GM23338 (cell line): Measurements from ENCODE around the gene PUM1. TPM values are rescaled to one million over a fixed set of nuclear protein-coding genes. Genes with fewer than 3 reads are reported as not detected.

Experiments
- ATAC-seq: fragments of 200-7000 bp; cut with Tn5 transposase; 3 replicates; pipeline ENCODE4 v1.9.1; 2020
- DNase-seq: peaks from one replicate; pipeline ENCODE4 v3.0.0-alpha.2; 2015; ENCODE audit warnings: low spot score
- H2AFZ ChIP-seq: fragments of 200-600 bp; sonication (generic); 2 replicates; pipeline ENCODE4 v1.8.0; 2016; ENCODE audit warnings: antibody characterized with exemption, mild to moderate bottlenecking, moderate library complexity
- H3F3A ChIP-seq: fragments of 200-600 bp; sonication (generic); replicated peaks from 2 replicates; pipeline ENCODE4 v1.8.0; 2017; ENCODE audit warnings: antibody characterized with exemption, mixed run types, low read depth
- H3K27ac ChIP-seq: fragments of 200-600 bp; sonication (generic); 2 replicates; pipeline ENCODE4 v1.6.1; 2016; ENCODE audit warnings: low read depth
- H3K27me3 ChIP-seq: fragments of 200-600 bp; sonication (generic); 2 replicates; pipeline ENCODE4 v1.8.0; 2016; ENCODE audit warnings: mild to moderate bottlenecking, mixed run types, moderate library complexity; ENCODE audit not compliant: insufficient read depth
- H3K36me3 ChIP-seq: fragments of 200-600 bp; sonication (generic); 2 replicates; pipeline ENCODE4 v1.8.0; 2016; ENCODE audit warnings: mild to moderate bottlenecking; ENCODE audit not compliant: insufficient read depth
- H3K4me1 ChIP-seq: fragments of 200-600 bp; sonication (generic); 2 replicates; pipeline ENCODE4 v1.8.0; 2016; ENCODE audit warnings: mild to moderate bottlenecking, moderate library complexity; ENCODE audit not compliant: insufficient read depth
- H3K4me2 ChIP-seq: fragments of 200-600 bp; sonication (generic); 2 replicates; pipeline ENCODE4 v1.7.1; 2017; ENCODE audit warnings: mixed run types
- H3K4me3 ChIP-seq: fragments of 200-600 bp; sonication (generic); 2 replicates; pipeline ENCODE4 v1.6.1; 2016; ENCODE audit warnings: mixed run types
- H3K79me2 ChIP-seq: fragments of 200-600 bp; sonication (generic); replicated peaks from 2 replicates; pipeline ENCODE4 v1.8.0; 2017; ENCODE audit warnings: mild to moderate bottlenecking; ENCODE audit not compliant: insufficient read depth
- H3K9me2 ChIP-seq: fragments of 200-600 bp; sonication (generic); 2 replicates; pipeline ENCODE4 v1.8.0; 2017; ENCODE audit not compliant: insufficient read depth
- H4K20me1 ChIP-seq: fragments of 200-600 bp; sonication (generic); replicated peaks from 2 replicates; pipeline ENCODE4 v1.8.0; 2017; ENCODE audit warnings: mild to moderate bottlenecking; ENCODE audit not compliant: insufficient read depth
- H3K27ac Mint-ChIP-seq: 2 replicates; pipeline ENCODE4 v1.8.0; 2020; ENCODE audit warnings: inconsistent platforms, mild to moderate bottlenecking, moderate library complexity, mixed read lengths
- H3K27me3 Mint-ChIP-seq: 3 replicates; pipeline ENCODE4 v1.8.0; 2022; ENCODE audit warnings: low read depth, mild to moderate bottlenecking, moderate library complexity, mixed read lengths, inconsistent platforms; ENCODE audit not compliant: insufficient read depth, poor library complexity
- H3K36me3 Mint-ChIP-seq: 3 replicates; pipeline ENCODE4 v1.8.0; 2021; ENCODE audit warnings: low read depth, mild to moderate bottlenecking, inconsistent platforms, moderate library complexity, mixed read lengths
- H3K4me1 Mint-ChIP-seq: 3 replicates; pipeline ENCODE4 v1.8.0; 2020; ENCODE audit warnings: mild to moderate bottlenecking, inconsistent platforms, mixed read lengths
- H3K4me3 Mint-ChIP-seq: 3 replicates; pipeline ENCODE4 v1.8.0; 2021; ENCODE audit warnings: moderate library complexity, mild to moderate bottlenecking, inconsistent platforms, mixed read lengths
- H3K9me3 Mint-ChIP-seq: 3 replicates; pipeline ENCODE4 v1.8.0; 2020; ENCODE audit warnings: moderate library complexity, mild to moderate bottlenecking, inconsistent platforms, mixed read lengths
- CREB1 ChIP-seq: fragments of 250-450 bp; sonication (Bioruptor Pico); IDR thresholded peaks from 2 replicates; pipeline ENCODE4 v1.5.0; 2020; ENCODE audit warnings: low read depth, mild to moderate bottlenecking, moderate library complexity
- EZH2phosphoT487 ChIP-seq: fragments of 200-600 bp; sonication (generic); IDR thresholded peaks from one replicate; pipeline ENCODE4 v1.8.1; 2018; ENCODE audit warnings: antibody characterized with exemption; ENCODE audit not compliant: unreplicated experiment
- JUNB ChIP-seq: IDR thresholded peaks from one replicate; pipeline ENCODE4 v1.6.1; 2016; ENCODE audit warnings: antibody characterized with exemption; ENCODE audit not compliant: unreplicated experiment
- NANOG ChIP-seq: IDR thresholded peaks from 2 replicates; pipeline ENCODE4 v1.6.1; 2016; ENCODE audit warnings: antibody characterized with exemption, borderline replicate concordance
- STAT1 ChIP-seq: IDR thresholded peaks from one replicate; pipeline ENCODE4 v1.6.1; 2016; ENCODE audit warnings: antibody characterized with exemption; ENCODE audit not compliant: unreplicated experiment
- ZNF331 ChIP-seq: fragments of 250-450 bp; sonication (Bioruptor Pico); IDR thresholded peaks from 2 replicates; pipeline ENCODE4 v1.5.0; 2020; ENCODE audit warnings: low read depth, mild to moderate bottlenecking, moderate library complexity
- polyA plus RNA-seq: library from polyadenylated mRNA; unstranded; fragments of >200 nt; fragmentation: Nextera tagmentation; extraction: Ambion mirVana; gene quantifications from 2 replicates; pipeline ENCODE4 v1.2.1, GENCODE V29; 2016
- total RNA-seq: library from RNA; depleted of rRNA; stranded (reverse); fragments of >200 nt; shearing (Covaris generic); gene quantifications from 2 replicates; pipeline ENCODE4 v1.2.3, GENCODE V29; 2014
- TF ChIP-seq, protein P1 (sequence below): fragments of 250-450 bp; sonication (Bioruptor Pico); IDR thresholded peaks from 2 replicates; pipeline ENCODE4 v1.5.0; 2020; ENCODE audit warnings: mild to moderate bottlenecking, moderate library complexity

Gene PUM1
- total and polyA plus RNA-seq, 2 experiments from 2014 or later: 44.4 to 117 TPM

DNA sequence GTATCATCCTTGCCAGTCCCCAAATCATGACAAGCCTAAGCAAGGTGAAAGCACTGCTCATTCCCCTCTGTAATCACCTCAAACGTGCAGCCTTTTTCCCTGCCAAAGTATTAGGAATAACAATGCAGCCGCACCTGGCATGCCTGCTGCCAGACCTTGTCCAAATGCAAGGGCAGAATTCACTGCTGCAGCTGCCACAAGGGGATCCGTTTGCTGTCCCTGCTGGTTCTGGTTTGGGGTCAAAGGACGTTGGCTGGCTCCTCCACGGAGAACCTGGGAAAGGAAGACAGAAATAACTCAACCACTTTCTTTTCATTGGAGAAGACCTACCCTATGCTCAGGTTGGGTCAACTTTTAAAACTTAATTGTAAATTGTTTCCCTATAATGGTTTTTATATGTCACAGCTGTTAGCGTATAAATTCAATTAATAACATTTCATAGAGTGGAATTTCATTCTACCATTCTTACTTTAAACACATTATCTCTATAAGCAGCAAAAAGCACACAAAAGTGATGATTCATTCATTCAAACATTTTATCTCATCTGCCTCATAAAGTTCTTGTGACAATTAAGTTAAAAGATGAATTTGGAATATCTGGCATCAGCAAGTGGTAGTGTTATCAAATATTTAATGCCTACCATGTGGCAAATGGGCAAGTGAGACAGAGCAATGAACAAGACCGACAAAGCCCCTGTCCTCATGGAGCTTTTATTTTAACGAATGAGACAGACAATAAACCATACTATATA is 97.1 kb downstream of the PUM1 start (continued):
- TF ChIP-seq, protein P1, sequence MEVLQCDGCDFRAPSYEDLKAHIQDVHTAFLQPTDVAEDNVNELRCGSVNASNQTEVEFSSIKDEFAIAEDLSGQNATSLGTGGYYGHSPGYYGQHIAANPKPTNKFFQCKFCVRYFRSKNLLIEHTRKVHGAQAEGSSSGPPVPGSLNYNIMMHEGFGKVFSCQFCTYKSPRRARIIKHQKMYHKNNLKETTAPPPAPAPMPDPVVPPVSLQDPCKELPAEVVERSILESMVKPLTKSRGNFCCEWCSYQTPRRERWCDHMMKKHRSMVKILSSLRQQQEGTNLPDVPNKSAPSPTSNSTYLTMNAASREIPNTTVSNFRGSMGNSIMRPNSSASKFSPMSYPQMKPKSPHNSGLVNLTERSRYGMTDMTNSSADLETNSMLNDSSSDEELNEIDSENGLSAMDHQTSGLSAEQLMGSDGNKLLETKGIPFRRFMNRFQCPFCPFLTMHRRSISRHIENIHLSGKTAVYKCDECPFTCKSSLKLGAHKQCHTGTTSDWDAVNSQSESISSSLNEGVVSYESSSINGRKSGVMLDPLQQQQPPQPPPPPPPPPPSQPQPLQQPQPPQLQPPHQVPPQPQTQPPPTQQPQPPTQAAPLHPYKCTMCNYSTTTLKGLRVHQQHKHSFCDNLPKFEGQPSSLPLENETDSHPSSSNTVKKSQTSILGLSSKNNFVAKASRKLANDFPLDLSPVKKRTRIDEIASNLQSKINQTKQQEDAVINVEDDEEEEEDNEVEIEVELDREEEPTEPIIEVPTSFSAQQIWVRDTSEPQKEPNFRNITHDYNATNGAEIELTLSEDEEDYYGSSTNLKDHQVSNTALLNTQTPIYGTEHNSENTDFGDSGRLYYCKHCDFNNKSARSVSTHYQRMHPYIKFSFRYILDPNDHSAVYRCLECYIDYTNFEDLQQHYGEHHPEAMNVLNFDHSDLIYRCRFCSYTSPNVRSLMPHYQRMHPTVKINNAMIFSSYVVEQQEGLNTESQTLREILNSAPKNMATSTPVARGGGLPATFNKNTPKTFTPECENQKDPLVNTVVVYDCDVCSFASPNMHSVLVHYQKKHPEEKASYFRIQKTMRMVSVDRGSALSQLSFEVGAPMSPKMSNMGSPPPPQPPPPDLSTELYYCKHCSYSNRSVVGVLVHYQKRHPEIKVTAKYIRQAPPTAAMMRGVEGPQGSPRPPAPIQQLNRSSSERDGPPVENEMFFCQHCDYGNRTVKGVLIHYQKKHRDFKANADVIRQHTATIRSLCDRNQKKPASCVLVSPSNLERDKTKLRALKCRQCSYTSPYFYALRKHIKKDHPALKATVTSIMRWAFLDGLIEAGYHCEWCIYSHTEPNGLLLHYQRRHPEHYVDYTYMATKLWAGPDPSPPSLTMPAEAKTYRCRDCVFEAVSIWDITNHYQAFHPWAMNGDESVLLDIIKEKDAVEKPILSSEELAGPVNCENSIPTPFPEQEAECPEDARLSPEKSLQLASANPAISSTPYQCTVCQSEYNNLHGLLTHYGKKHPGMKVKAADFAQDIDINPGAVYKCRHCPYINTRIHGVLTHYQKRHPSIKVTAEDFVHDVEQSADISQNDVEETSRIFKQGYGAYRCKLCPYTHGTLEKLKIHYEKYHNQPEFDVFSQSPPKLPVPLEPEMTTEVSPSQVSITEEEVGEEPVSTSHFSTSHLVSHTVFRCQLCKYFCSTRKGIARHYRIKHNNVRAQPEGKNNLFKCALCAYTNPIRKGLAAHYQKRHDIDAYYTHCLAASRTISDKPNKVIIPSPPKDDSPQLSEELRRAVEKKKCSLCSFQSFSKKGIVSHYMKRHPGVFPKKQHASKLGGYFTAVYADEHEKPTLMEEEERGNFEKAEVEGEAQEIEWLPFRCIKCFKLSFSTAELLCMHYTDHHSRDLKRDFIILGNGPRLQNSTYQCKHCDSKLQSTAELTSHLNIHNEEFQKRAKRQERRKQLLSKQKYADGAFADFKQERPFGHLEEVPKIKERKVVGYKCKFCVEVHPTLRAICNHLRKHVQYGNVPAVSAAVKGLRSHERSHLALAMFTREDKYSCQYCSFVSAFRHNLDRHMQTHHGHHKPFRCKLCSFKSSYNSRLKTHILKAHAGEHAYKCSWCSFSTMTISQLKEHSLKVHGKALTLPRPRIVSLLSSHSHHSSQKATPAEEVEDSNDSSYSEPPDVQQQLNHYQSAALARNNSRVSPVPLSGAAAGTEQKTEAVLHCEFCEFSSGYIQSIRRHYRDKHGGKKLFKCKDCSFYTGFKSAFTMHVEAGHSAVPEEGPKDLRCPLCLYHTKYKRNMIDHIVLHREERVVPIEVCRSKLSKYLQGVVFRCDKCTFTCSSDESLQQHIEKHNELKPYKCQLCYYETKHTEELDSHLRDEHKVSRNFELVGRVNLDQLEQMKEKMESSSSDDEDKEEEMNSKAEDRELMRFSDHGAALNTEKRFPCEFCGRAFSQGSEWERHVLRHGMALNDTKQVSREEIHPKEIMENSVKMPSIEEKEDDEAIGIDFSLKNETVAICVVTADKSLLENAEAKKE (CRISPR knock-in tag): no peak
- TF ChIP-seq CREB1 (CRISPR knock-in tag) (no peak), ZNF331 (CRISPR knock-in tag) (no peak), STAT1 (no peak), JUNB (no peak)

GRCh38 chr1:30966690-30967369 is 98.7 kb downstream of the PUM1 start:
- H3K9me3 Mint-ChIP-seq: no peaks in the 10 kb centered on the region; the same call in 2 of the 3 replicates
- no peaks in the 10 kb centered on the region for H3K4me1 ChIP-seq
- peaks cover 13% of the 10 kb centered on the region; the same call in 2 of the 3 replicates for H3K4me1 Mint-ChIP-seq
- H2AFZ ChIP-seq: no peak overlapping the region
- DNase-seq: no peak
- H3K36me3 Mint-ChIP-seq: peaks cover 90% of the 10 kb centered on the region
- peak overlapping the region; percentile 84 for H3K27ac Mint-ChIP-seq
- H3K27ac ChIP-seq: no peak overlapping the region
- H3K9me2 ChIP-seq: no peaks in the 10 kb centered on the region
- no peak overlapping the region for H3K4me2 ChIP-seq
- ATAC-seq: no peak
- H3K36me3 ChIP-seq: peaks cover 62% of the 10 kb centered on the region
- H4K20me1 ChIP-seq: peaks cover 35% of the 10 kb centered on the region
- H3K4me3 Mint-ChIP-seq: no peak overlapping the region
- peaks cover 91% of the 10 kb centered on the region for H3K79me2 ChIP-seq
- no peaks in the 10 kb centered on the region for H3F3A ChIP-seq
- no peak overlapping the region for H3K4me3 ChIP-seq
- peaks cover 11% of the 10 kb centered on the region for H3K27me3 Mint-ChIP-seq
- H3K27me3 ChIP-seq: no peaks in the 10 kb centered on the region
- TF ChIP-seq EZH2phosphoT487 (no peak), JUNB (no peak), ZNF331 (CRISPR knock-in tag) (no peak), NANOG (no peak)
- TF ChIP-seq, protein P1 (CRISPR knock-in tag): no peak
